ENCODE measurements around the gene SLC1A7.

- no peak for TF ChIP-seq EZH2 (IDR thresholded peaks at IDR 0.05; ENCODE audit: borderline replicate concordance, low read length)
- TF ChIP-seq CTCF (IDR thresholded peaks at IDR 0.05; ENCODE audit: low read length): no peak
Observed at GRCh38 chr1:53145619-53145941, 3.1 kb upstream of the SLC1A7 start.

Data from OCI-LY1 (cell line).